Stimulated activated CD8-positive, alpha-beta memory T cell treated with anti-CD3 and anti-CD28 coated beads, Interleukin-7, amount 100 ng/mL, for 4 hours (primary cell): ENCODE measurements around the gene RELN.
"Not testable (repeated sequence)": the region's sequence is repeated elsewhere in the genome, so short reads cannot be mapped to it uniquely, and the experiment has no call there.

Experiments used
- DNase-seq, 2 donors: peaks; one replicate each; pipeline ENCODE4 v3.0.0-alpha.2; 2020; ENCODE audit warnings: low read depth in 2 of 2

The RELN gene

GRCh38 chr7:103851357-103851756 lies 138.1 kb downstream of the RELN start:
- DNase-seq, result no peak

DNA sequence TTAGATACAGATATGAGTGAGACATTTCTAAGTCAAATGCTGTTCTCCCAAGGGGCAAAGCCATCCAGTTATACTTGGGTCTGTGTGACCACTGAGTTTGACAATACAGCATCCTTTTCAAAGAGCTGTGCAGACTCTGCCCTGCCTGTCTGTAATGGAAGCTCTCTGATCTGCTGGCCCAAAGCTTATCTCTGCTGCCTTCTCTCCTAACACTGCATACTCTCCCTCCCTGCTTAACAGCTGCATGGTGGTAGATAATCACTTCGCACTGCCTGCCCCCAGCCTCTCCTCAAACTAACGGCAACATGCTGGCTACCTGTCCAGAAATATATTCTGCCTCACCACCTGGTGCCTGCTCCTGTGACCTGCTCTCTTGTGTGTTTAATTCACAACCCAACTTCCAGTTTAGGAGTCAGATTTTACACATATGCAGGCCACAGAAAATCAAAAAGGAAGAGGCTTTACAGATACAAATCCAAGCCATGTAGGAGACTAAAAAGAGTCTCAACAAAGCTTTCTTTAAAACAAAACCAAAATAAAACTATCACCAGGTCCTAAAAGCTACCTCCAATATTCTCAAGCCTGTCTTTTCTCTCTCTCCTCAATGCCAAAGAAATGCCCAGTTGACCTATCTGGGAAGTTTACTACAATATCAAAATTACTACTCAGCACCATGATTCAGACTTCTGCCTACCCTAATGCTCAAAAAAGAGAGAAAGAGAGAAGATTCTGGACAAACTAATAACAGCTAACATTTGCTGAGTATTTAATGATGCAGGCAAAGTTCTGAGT lies 145.6 kb downstream of the RELN start:
- DNase-seq, result no peak

GRCh38 chr7:103833401-103833800 lies 156.1 kb downstream of the RELN start:
- no peak for DNase-seq

DNA sequence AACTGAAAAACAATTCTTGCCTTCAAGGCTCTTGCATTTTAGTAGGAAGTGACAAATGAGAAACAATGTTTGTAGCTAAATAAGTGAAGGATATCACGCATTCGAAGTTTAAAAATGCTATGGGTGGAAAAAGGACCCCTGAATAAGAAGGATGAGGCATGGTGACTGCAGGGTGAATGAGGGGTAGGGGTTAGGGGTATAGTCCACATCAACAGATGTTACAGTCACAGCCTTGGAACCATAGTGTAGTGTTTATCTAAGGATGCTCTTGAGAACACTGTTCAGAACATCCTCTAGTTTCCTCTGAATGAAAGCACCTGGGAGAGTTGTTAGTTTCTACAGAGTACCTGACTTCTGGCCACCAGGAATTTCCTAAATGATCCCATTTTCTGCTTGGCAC lies 157.0 kb downstream of the RELN start:
- DNase-seq, result no peak

GRCh38 chr7:103824251-103824650 lies 165.2 kb downstream of the RELN start:
- DNase-seq, result no peak

GRCh38 chr7:103823084-103823483 lies 166.4 kb downstream of the RELN start:
- DNase-seq, result no peak

DNA sequence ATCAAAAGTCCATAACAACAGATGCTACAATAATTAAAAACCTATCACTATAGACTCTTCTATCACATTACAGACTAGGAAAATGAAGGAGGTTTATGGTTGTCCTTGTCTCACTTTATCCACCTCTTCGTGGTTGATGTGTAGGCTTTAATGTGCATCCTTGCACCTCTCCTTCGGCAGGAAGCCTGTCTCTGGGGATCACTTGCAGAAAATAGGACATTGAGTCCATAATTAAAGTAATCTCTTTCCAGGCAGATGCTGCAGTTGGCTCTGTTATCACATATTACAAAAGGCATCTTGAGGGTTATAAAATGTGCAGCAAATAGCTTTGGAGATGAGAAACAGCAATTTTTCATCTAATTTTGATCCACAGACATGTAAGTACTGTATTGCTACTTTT lies 168.4 kb downstream of the RELN start:
- DNase-seq, result no peak

- DNase-seq, result not testable (repeated sequence)
Observed at GRCh38 chr7:103815972-103816371, 173.5 kb downstream of the RELN start.

DNA sequence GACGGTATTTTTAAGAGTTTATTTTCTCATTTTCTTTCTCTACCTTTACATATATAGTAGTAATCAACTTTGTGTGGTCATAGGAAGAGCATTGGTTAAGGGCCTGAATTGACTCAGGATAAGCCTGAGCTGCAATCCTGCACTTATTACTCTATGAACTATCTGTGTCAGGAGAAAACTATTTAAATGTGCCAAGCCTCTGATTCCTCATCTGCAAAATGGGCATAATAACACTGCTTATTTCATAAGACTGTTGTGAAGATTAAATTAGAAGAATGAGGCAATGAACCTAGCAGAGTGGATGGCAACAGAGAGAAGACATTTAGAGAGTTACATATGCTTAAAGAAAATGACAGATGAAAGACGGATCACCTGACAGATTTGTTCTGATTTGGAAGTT lies 175.5 kb downstream of the RELN start:
- no peak for DNase-seq

DNA sequence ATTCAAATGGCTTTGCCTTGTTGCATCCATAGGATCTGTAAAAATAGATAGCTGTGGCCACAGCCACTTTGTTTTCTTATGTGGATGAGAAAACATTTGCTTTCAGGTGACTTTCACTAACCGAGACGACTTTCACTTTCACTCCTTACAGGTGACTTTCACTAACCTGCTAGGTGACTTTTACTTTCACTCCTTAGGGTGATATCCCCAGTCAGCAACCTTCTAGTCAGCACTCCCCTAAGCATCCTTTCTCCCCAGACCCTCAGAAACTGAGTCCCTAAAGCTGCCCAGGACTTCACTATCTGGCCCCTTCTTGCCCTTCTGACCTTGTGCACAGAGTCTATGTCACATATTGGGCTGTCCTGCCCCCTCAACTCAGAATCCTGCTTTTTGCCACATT lies 177.5 kb downstream of the RELN start:
- no peak for DNase-seq

DNA sequence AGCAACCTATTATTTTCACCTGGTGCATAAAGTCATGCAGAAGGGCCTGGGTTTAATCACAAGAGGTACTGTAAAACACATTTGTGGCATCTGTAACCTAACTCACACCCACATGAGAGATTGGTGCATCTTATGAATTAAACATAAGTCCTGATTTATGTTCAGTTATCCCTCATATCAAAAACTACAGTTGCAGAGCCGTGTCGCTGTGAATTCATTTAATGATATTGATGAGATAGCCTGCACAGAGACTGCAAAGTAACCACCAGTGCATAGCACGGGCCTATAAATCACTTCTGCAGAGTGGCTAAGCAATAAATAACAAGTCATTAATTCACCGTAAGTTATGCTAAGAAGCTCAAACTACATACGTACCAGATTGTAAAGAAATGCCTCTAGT lies 178.2 kb downstream of the RELN start:
- no peak for DNase-seq

- no peak for DNase-seq
Observed at GRCh38 chr7:103810112-103810744, 179.2 kb downstream of the RELN start.

- no peak for DNase-seq
Observed at GRCh38 chr7:103809229-103809994, 180.0 kb downstream of the RELN start.

GRCh38 chr7:103805346-103805745 lies 184.1 kb downstream of the RELN start:
- no peak for DNase-seq

DNA sequence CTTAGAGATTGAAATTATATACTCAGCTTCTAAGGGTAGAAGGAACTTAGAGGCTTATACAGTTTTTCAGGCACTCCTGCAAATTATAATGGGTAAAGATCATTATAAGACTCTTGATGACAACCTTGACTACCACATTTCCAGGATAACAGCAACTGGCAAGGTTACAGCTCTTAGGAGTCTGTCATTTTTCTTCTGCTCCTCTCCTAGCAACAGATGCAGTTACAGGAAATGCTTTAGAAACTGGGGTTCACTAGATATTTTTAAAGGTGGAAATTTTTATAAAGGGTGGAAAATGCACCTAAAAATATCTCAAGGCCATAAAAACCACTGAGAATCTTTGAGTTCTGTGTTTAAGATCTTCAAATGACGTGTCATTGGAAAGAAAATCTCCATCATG lies 185.8 kb downstream of the RELN start:
- no peak for DNase-seq

DNA sequence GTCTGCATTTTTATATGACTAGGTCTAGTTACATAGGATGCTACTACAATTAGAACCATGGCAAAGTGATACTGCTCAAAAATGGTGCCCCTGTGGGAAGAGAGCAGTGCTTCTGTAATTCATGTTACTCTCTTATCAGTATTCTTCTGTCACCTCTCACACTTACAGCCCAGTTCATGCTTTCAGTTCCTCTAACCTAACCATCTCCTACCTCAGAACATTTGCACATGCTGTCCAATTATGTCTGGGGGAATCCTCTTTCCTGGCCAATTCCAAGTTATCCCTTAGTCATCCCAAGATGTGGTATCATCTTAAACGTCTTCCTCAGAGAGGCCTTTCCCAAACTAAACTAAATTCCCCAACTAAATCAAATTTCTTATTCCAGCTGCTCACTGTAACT lies 190.2 kb downstream of the RELN start:
- no peak for DNase-seq

- DNase-seq, result no peak
Observed at GRCh38 chr7:103797647-103798307, 191.7 kb downstream of the RELN start.

DNA sequence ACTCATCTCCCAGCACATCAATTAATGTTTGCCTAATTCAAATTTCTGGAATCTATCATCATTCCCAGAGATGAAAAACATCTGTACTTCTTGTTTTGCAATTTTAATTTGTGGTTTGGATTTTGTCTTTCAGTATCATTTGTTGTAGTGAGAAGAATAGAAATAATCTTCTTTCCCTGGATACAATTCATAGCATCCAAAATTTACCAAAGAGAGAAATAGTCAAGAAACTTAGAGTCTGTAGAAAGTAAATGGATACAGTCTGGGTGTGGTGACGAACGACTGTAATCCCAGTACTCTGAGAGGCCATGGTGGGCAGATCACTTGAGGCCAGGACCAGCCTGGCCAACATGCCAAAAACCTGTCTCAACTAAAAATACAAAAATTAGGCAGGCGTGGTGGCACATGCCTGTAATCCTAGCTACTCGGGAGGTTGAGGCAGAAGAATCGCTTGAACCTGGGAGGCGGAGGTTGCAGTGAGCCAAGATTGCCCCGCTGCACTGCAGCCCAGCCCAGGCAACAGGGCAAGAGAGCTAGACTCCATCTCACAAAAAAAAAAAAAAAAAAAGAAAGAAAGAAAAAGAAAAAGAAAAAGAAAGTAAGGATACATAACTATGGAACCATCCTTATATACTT lies 193.0 kb downstream of the RELN start:
- no peak for DNase-seq

GRCh38 chr7:103795787-103796186 lies 193.7 kb downstream of the RELN start:
- no peak for DNase-seq

DNA sequence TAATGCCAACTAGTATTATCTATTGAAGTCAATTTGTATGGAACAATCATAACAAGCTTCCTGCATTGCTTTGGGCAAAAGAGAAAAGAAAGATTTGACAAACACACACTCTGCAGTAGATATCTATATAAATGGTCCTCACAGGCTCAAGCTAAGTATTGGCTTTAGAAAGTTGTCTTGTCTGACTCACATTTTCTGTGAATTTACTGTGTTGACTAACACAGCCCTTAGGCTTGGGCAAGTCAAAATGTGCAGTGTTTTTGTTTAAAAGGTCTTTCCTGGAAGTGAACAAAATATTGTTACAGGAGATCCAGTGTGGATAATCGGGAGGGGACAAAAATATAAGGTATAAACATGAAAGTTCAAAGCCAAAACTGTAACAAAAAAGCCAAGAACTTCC lies 194.4 kb downstream of the RELN start:
- DNase-seq, result no peak

DNA sequence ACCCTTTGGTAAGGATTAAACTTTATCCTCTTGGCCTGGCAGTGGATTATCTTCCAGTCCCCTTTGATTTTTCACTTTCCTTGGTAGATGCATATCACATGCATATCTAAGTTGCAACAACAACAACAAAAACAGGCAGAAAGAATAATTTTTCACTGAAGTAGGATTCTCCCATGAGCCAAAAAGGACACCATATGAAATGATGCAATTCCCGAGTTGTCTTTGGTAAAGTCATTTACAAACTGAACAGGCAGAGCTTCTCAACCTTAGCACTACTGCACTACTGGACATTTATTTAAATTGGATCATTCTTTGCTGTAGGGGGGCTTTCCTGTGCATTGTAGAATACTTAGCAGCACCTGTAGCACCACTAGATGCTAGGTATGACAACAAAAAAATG lies 195.0 kb downstream of the RELN start:
- DNase-seq, result no peak

DNA sequence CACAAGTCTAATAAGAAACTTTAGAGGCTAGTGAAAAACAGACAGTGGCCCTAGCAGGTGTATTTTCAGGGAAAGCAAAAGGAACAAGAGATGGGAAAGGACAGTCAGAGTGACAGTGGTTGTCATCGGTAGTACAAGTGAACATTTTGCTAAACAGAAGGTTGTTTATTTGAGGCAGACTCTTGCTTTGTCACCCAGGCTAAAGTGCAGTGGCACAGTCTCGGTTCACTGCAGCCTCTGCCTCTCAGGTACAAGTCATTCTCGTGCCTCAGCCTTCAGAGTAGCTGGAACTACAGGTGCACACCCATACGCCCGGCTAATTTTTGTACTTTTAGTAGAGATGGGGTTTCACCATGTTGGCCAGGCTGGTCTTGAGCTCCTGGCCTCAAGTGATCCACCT lies 195.8 kb downstream of the RELN start:
- DNase-seq, result no peak
